Endothelial cell of umbilical vein (primary cell): ENCODE data around the gene DCDC2B. TPM values are rescaled to one million over a fixed set of nuclear protein-coding genes. Genes with fewer than 3 reads are reported as not detected.

Source experiments
- BruUV-seq: library from RNA; stranded (reverse); fragments of 400-500 nt; replicated peaks from 2 replicates; lab custom pipeline; 2021; lab: Mats Ljungman, UMichigan
- CTCF ChIA-PET: fragments of 300-600, 350-600 bp; sonication (Branson Sonifier 250); formaldehyde crosslinking; loops from one replicate; lab custom pipeline; 2021; ENCODE audit warnings: antibody characterized with exemption, inconsistent platforms; lab: Charles Lee
- POLR2A ChIA-PET: fragments of 300-600, 350-600 bp; sonication (Branson Sonifier 250); formaldehyde crosslinking; loops from one replicate; lab custom pipeline; 2021; ENCODE audit warnings: antibody characterized with exemption, inconsistent platforms; lab: Charles Lee
- DNase-seq: peaks from one replicate; pipeline ENCODE4 v3.0.0-alpha.2; 2011; ENCODE audit warnings: low read depth, low spot score
- FAIRE-seq: peaks from 2 replicates; lab custom pipeline; 2011; peaks lifted over from hg19 to GRCh38; lab: Jason Lieb, UNC
- H2AFZ ChIP-seq: 2 replicates; pipeline ENCODE4 v1.6.0; 2012; ENCODE audit warnings: low read depth, low read length, control low read depth, inconsistent platforms
- H3K27ac ChIP-seq: 2 replicates; pipeline ENCODE4 v1.5.1; 2011; ENCODE audit warnings: low read depth, mild to moderate bottlenecking, control low read depth, low read length, moderate library complexity; ENCODE audit not compliant: insufficient read depth
- H3K27me3 ChIP-seq, 2 experiments: 2 replicates each; pipeline versions ENCODE4 v1.6.0 to v1.6.1; 2011; ENCODE audit warnings: low read length in 2 of 2, mixed read lengths in 1 of 2; ENCODE audit not compliant: control insufficient read depth in 2 of 2, insufficient read depth in 2 of 2
- H3K36me3 ChIP-seq, 2 experiments: 2 replicates in 1 of 2; 3 replicates in 1 of 2; pipeline ENCODE4 v1.5.1; 2011; ENCODE audit warnings: low read length in 2 of 2, mild to moderate bottlenecking in 1 of 2, moderate library complexity in 1 of 2; ENCODE audit not compliant: control insufficient read depth in 2 of 2, insufficient read depth in 2 of 2; ENCODE audit errors: extremely low read depth in 1 of 2
- H3K4me1 ChIP-seq: 3 replicates; pipeline ENCODE4 v1.5.1; 2011; ENCODE audit warnings: mild to moderate bottlenecking, low read length; ENCODE audit not compliant: control insufficient read depth, insufficient read depth; ENCODE audit errors: extremely low read depth
- H3K4me2 ChIP-seq: 2 replicates; pipeline ENCODE4 v1.6.1; 2011; ENCODE audit warnings: low read length, control low read depth, mixed read lengths; ENCODE audit not compliant: insufficient read depth
- H3K4me3 ChIP-seq, 3 experiments: fragments of 200-600 bp in 1 of 3; sonication (generic), shearing (Covaris generic) in 1 of 3; replicated peaks in 1 of 3; 2 replicates each; pipeline ENCODE4 v1.5.1; 2011 to 2016; ENCODE audit warnings: control low read depth in 3 of 3, low read length in 3 of 3, mild to moderate bottlenecking in 2 of 3, inconsistent platforms in 1 of 3, low read depth in 1 of 3, moderate library complexity in 1 of 3; ENCODE audit not compliant: insufficient read depth in 1 of 3
- H3K79me2 ChIP-seq: 2 replicates; pipeline ENCODE4 v1.6.0; 2012; ENCODE audit warnings: low read length, inconsistent platforms; ENCODE audit not compliant: control insufficient read depth, insufficient read depth
- H3K9ac ChIP-seq: replicated peaks from 2 replicates; pipeline ENCODE3; 2011; ENCODE audit warnings: low read length, control low read depth; ENCODE audit not compliant: insufficient read depth; ENCODE audit errors: extremely low read depth
- H3K9me1 ChIP-seq: replicated peaks from 3 replicates; pipeline ENCODE4 v1.6.0; 2011; ENCODE audit warnings: mild to moderate bottlenecking, low read length; ENCODE audit not compliant: control insufficient read depth, insufficient read depth; ENCODE audit errors: extremely low read depth
- H3K9me3 ChIP-seq: replicated peaks from 2 replicates; pipeline ENCODE4 v1.5.1; 2012; ENCODE audit warnings: low read length, inconsistent platforms; ENCODE audit not compliant: control insufficient read depth, insufficient read depth
- H4K20me1 ChIP-seq: replicated peaks from 2 replicates; pipeline ENCODE3; 2011; ENCODE audit warnings: mild to moderate bottlenecking, low read length; ENCODE audit not compliant: control insufficient read depth, insufficient read depth; ENCODE audit errors: extremely low read depth
- EZH2 ChIP-seq: IDR thresholded peaks from 2 replicates; pipeline ENCODE4 v1.6.1; 2012; ENCODE audit warnings: borderline replicate concordance, low read depth, mild to moderate bottlenecking, moderate library complexity, low read length, inconsistent platforms; ENCODE audit not compliant: severe bottlenecking
- FOS ChIP-seq: IDR thresholded peaks from 2 replicates; pipeline ENCODE4 v1.6.1; 2011; ENCODE audit warnings: mild to moderate bottlenecking, low read length, moderate library complexity, borderline replicate concordance; ENCODE audit not compliant: insufficient read depth
- GATA2 ChIP-seq: IDR thresholded peaks from 2 replicates; pipeline ENCODE4 v1.7.0; 2011; ENCODE audit warnings: low read depth, mild to moderate bottlenecking, moderate library complexity, mixed read lengths, low read length; ENCODE audit not compliant: insufficient read length, insufficient read depth
- JUN ChIP-seq: IDR thresholded peaks from 2 replicates; pipeline ENCODE4 v1.6.1; 2011; ENCODE audit warnings: borderline replicate concordance, low read depth; ENCODE audit not compliant: insufficient read length, insufficient read depth
- MYC ChIP-seq: IDR thresholded peaks from one replicate; pipeline ENCODE4 v1.6.1; 2011; ENCODE audit warnings: mild to moderate bottlenecking, low read depth, low read length
- POLR2A ChIP-seq: IDR thresholded peaks from 2 replicates; pipeline ENCODE4 v1.6.1; 2012; ENCODE audit warnings: low read depth, mild to moderate bottlenecking, control low read depth, low read length
- POLR2AphosphoS5 ChIP-seq: IDR thresholded peaks from 2 replicates; pipeline ENCODE4 v1.6.1; 2012; ENCODE audit warnings: low read depth, mild to moderate bottlenecking, control low read depth, low read length, moderate library complexity; ENCODE audit not compliant: insufficient read depth
- dilution Hi-C: fragments of 300-500 bp; cut with MboI; formaldehyde crosslinking; loops from one replicate; pipeline ENCODE4 v1.15.0; 2019; ENCODE audit warnings: low sequenced_read_pairs; ENCODE audit not compliant: extremely low pct_ligation_motif_present
- intact Hi-C: fragments of 100-400 bp; cut with micrococcal nuclease; formaldehyde crosslinking; loops from one replicate; pipeline ENCODE4 v1.10.0; 2022
- polyA plus RNA-seq, 4 experiments: library from polyadenylated mRNA; depleted of rRNA in 3 of 4; stranded (reverse) in 3 of 4; unstranded in 1 of 4; fragments of >200 nt; gene quantifications; 2 replicates each; pipeline versions ENCODE4 v1.2.1 to v1.2.3, GENCODE V29; 2011 to 2012; ENCODE audit warnings: missing spikeins in 1 of 4
- total RNA-seq: library from RNA; stranded (reverse); gene quantifications from 2 replicates; pipeline ENCODE4 v1.2.3, GENCODE V29; 2021
- TF ChIP-seq, protein P1 (sequence below): IDR thresholded peaks from 2 replicates; pipeline ENCODE4 v1.6.1; 2011; ENCODE audit not compliant: insufficient read depth, insufficient read length
- TF ChIP-seq, protein P2 (sequence below), 2 donors: IDR thresholded peaks; 1 replicate in 1 of 2; 2 replicates in 1 of 2; pipeline ENCODE4 v1.5.1; 2011; ENCODE audit warnings: low read length in 2 of 2, mild to moderate bottlenecking in 2 of 2, moderate library complexity in 2 of 2, control low read depth in 1 of 2, inconsistent platforms in 1 of 2, low read depth in 1 of 2; ENCODE audit not compliant: insufficient read depth in 1 of 2; ENCODE audit errors: extremely low read depth in 1 of 2

The DCDC2B gene
- total and polyA plus RNA-seq, 2 donors (not counting 3 experiments of a cell fraction or from before 2014, with no cell fraction given): not detected

DNA sequence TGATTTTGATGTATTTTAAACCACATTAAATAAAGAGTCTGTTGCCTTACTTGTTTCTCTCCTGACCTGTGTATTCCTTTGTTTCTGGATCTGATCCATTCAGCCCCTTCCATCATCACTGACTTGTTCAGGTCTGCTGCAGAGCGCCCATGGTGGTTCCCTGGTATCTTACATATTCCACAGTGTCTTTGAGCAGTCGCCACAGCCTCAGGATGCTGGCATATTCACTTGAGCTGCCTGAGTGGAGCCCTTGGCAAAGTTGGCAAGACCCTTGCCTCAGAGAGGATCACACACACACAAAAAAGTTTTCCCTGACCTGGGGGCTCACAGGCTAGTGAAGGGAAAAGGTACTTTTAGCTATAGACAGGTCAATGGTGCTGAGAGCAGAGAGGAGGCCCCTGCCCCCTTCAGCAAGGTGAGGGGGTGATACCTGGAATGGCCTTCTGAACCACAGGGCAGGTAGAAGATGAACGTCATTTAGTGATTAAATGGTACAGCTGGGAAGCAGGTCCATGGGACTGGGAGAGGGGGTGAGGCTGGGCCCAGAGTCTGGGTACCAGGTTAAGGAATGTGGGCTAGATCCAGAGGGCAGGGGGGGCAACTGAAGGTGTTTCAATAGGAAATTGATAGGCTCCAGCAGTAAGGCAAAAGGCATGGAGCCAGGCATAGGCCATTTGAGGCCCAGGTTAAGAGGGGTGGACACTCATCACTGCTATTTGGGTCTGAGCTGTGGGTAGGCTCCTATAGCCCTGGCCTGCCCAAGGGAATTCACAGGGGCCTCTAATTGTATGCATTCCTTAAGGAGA, 10.4 kb upstream of the DCDC2B start:
- no peak for TF ChIP-seq POLR2A
- TF ChIP-seq POLR2AphosphoS5: peak; percentile 32
- H3K27ac ChIP-seq: no peak overlapping the region
- no peak for FAIRE-seq
- H3K9ac ChIP-seq: no peak overlapping the region
- H3K4me3 ChIP-seq: no peak overlapping the region
- no peak for DNase-seq
- H3K4me2 ChIP-seq: no peak overlapping the region
- no peaks in the 10 kb centered on the region for H3K79me2 ChIP-seq
- H3K9me3 ChIP-seq: no peaks in the 10 kb centered on the region
- POLR2A ChIA-PET: no interaction called here
- intact Hi-C loops: no loop called here
- H4K20me1 ChIP-seq: no peaks in the 10 kb centered on the region
- H3K4me1 ChIP-seq: peaks cover 12% of the 10 kb centered on the region
- dilution Hi-C loops: no loop called here
- H2AFZ ChIP-seq: no peak overlapping the region
- H3K9me1 ChIP-seq: no peaks in the 10 kb centered on the region
- no peaks in the 10 kb centered on the region for H3K27me3 ChIP-seq
- CTCF ChIA-PET: interaction anchor here (0.9 kb wide), 1 partner anchor 9 kb away, joined by 3 read pairs; no protein-coding TSS in a partner anchor
- no TSS peak for BruUV-seq
- H3K36me3 ChIP-seq: peaks cover 17 to 32% of the 10 kb centered on the region in 2 experiments

DNA sequence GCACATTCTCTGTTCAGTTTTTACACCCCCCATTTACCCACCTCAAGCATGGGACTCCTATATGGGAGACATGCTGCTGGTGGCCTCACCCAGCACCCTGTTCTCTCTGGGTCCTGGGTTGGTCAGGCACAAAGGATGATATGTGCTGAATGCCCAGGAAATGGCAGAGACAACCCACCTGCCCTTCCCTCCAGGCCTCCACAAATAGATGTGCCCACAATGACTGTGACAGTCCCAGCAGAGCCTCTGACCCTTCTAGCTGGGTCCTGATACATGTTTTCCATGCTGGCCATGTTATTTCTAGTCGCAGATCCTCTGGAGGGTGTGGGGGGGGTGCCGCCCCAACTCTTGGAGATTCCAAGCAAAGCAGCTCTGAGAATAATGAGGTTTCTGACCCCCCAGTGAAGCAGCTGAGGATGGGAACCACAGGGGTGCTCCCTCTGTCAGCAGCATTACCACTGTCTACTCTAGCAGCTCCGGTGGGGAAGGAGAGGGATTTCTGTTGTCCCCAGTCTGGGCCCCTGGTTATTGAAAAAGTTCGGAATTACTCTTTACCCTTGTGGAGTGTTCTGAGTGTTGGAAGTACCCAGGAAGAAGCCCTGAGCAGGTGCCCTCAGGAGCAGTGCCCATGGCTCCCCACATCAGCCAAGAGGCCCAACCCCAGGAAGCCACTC, 9.7 kb upstream of the DCDC2B start:
- ChIA-PET CTCF (no interaction called here), POLR2A (no interaction called here)
- H3K4me2 ChIP-seq: no peak overlapping the region
- H3K27me3 ChIP-seq: no peaks in the 10 kb centered on the region
- peaks cover 13 to 27% of the 10 kb centered on the region in 2 experiments for H3K36me3 ChIP-seq
- H2AFZ ChIP-seq: no peak overlapping the region
- no peak overlapping the region for H3K9ac ChIP-seq
- no peak for DNase-seq
- no peaks in the 10 kb centered on the region for H3K9me3 ChIP-seq
- no peak for FAIRE-seq
- dilution Hi-C loops (no loop called here), intact Hi-C loops (no loop called here)
- H3K4me3 ChIP-seq: no peak overlapping the region
- no peak overlapping the region for H3K27ac ChIP-seq
- no TSS peak for BruUV-seq
- TF ChIP-seq FOS (no peak), EZH2 (no peak), POLR2A (no peak), MYC (no peak), GATA2 (no peak), JUN (no peak), POLR2AphosphoS5 (no peak)
- TF ChIP-seq, protein P1, sequence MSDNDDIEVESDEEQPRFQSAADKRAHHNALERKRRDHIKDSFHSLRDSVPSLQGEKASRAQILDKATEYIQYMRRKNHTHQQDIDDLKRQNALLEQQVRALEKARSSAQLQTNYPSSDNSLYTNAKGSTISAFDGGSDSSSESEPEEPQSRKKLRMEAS: no peak
- TF ChIP-seq, protein P2, sequence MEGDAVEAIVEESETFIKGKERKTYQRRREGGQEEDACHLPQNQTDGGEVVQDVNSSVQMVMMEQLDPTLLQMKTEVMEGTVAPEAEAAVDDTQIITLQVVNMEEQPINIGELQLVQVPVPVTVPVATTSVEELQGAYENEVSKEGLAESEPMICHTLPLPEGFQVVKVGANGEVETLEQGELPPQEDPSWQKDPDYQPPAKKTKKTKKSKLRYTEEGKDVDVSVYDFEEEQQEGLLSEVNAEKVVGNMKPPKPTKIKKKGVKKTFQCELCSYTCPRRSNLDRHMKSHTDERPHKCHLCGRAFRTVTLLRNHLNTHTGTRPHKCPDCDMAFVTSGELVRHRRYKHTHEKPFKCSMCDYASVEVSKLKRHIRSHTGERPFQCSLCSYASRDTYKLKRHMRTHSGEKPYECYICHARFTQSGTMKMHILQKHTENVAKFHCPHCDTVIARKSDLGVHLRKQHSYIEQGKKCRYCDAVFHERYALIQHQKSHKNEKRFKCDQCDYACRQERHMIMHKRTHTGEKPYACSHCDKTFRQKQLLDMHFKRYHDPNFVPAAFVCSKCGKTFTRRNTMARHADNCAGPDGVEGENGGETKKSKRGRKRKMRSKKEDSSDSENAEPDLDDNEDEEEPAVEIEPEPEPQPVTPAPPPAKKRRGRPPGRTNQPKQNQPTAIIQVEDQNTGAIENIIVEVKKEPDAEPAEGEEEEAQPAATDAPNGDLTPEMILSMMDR (IDR thresholded peaks at IDR 0.05; ENCODE audit: extremely low read depth in 1 of 2, insufficient read depth in 1 of 2, low read depth in 1 of 2, low read length in 2 of 2): no peak
- H3K4me1 ChIP-seq: peaks cover 14% of the 10 kb centered on the region
- no peaks in the 10 kb centered on the region for H3K9me1 ChIP-seq
- H4K20me1 ChIP-seq: no peaks in the 10 kb centered on the region
- H3K79me2 ChIP-seq: no peaks in the 10 kb centered on the region
